Nephron progenitor cell (in vitro differentiated cells): ENCODE data around the gene HEATR9.

Experiments used
- DNase-seq: peaks from one replicate; pipeline ENCODE4 v3.0.0; 2021
- H3K27ac Mint-ChIP-seq: 2 replicates; pipeline ENCODE4 v1.8.0; 2021; ENCODE audit warnings: mild to moderate bottlenecking, moderate library complexity, mixed read lengths
- H3K27me3 Mint-ChIP-seq: 2 replicates; pipeline ENCODE4 v1.8.0; 2021; ENCODE audit warnings: mild to moderate bottlenecking, low read depth, mixed read lengths; ENCODE audit not compliant: poor library complexity
- H3K36me3 Mint-ChIP-seq: 2 replicates; pipeline ENCODE4 v1.8.0; 2021; ENCODE audit warnings: low read depth, mixed read lengths
- H3K4me1 Mint-ChIP-seq: 2 replicates; pipeline ENCODE4 v1.8.0; 2021; ENCODE audit warnings: mixed read lengths
- H3K4me3 Mint-ChIP-seq: 2 replicates; pipeline ENCODE4 v1.8.0; 2021; ENCODE audit warnings: mild to moderate bottlenecking, moderate library complexity, mixed read lengths
- H3K9me3 Mint-ChIP-seq: 2 replicates; pipeline ENCODE4 v1.8.0; 2021; ENCODE audit warnings: mild to moderate bottlenecking, moderate library complexity, mixed read lengths
- TF ChIP-seq, protein P1 (sequence below): fragments of 200-600 bp; sonication (generic); IDR thresholded peaks from 2 replicates; pipeline ENCODE4 v1.5.0; 2021; ENCODE audit warnings: antibody characterized with exemption

The HEATR9 gene

DNA sequence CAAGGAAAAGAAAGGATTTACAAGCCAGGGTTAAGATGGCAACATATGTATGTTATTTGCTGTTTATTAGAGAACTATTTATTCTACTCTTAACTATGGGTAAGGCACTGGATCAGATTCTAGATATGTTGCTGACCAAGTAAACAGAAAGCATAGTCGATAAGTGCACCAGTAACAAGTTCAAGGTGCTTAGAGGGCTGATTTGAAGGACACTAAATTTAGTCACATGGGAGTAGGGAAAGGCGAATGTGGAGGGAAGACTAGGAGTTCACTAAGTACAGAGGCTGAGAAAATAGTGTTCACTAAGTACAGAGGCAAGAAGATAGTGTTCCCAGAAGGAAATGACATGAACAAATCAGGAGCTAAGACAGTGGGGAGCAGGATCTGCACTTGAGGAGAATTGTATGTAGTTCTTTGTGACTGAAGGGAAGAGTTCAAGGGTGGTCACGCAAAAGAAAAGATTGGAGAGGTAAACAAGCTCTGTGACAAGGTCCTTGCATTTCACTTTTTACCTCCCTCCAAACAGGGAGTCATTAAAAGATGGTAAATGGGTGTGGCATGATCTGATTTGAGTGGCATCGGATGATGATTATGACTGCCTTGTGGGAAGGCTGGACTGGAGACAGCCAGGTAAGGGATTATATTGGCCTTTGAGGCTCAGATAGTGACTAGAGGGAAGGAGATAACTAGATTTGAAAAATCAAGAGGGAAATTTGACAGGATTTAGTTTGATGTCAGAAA lies 20.9 kb downstream of the HEATR9 start:
- Mint-ChIP-seq H3K36me3 (peaks cover 58% of the 10 kb centered on the region), H3K27me3 (no peaks in the 10 kb centered on the region), H3K27ac (peak overlapping the region; percentile 57), H3K9me3 (no peaks in the 10 kb centered on the region), H3K4me3 (no peak overlapping the region), H3K4me1 (peaks cover 17% of the 10 kb centered on the region)
- TF ChIP-seq, protein P1, sequence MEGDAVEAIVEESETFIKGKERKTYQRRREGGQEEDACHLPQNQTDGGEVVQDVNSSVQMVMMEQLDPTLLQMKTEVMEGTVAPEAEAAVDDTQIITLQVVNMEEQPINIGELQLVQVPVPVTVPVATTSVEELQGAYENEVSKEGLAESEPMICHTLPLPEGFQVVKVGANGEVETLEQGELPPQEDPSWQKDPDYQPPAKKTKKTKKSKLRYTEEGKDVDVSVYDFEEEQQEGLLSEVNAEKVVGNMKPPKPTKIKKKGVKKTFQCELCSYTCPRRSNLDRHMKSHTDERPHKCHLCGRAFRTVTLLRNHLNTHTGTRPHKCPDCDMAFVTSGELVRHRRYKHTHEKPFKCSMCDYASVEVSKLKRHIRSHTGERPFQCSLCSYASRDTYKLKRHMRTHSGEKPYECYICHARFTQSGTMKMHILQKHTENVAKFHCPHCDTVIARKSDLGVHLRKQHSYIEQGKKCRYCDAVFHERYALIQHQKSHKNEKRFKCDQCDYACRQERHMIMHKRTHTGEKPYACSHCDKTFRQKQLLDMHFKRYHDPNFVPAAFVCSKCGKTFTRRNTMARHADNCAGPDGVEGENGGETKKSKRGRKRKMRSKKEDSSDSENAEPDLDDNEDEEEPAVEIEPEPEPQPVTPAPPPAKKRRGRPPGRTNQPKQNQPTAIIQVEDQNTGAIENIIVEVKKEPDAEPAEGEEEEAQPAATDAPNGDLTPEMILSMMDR, result no peak
- no peak for DNase-seq

DNA sequence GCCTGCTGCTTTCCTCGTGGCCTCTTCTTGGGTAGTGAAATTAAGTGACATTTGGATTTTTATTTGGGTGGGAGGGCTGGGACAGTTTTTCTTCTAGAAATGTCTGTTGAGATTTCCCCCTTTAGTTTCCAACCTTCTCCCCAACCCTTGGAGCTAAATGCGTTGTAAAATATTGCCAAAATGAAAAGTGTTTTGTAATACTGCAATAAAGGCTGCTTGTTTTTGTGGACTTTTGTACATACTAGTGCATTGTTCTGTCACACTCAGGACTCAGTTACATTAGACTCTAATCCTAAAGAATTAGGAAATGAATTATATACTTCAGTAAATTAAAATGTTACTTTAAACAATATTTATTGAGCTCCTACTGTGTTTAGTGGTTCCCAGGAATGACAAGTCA lies 21.7 kb downstream of the HEATR9 start:
- H3K36me3 Mint-ChIP-seq, result peaks cover 63% of the 10 kb centered on the region

DNA sequence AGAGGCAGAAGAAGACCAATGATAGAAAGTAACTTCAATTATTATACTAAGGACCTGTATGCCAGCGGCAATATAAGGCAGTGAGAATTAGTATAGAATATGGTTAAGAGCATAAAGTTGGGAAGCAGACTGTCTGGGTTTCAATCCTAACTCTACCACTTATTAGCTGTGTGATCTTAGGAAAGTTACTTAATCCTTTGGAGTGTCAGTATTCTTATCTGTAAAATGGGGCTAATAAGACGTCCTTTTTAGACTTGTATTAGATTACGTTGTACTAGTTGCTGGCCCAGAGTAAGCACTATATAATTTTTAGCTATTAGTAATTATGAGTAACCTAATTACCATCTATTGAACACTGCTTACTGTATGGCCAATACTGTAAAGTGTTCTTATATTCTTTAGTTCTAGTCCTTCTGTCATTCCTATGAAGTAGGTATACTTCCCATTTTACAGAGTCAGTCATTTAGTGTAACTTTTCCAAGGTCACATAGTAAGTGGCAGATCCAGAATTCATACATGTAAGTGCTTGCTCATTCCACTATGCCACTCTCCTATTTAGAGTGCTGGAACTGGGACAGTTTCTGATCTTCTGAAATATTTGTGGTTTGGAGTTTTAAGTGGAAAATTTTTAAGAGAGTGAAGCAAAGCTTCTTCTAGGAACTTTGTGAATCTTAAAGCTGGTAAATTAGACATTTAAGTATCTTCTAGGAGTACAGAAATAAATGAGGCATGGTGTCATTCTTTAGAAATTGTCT lies 22.5 kb downstream of the HEATR9 start:
- TF ChIP-seq, protein P1, result no peak
- Mint-ChIP-seq H3K4me3 (no peak overlapping the region), H3K9me3 (no peaks in the 10 kb centered on the region), H3K4me1 (peaks cover 7% of the 10 kb centered on the region), H3K27me3 (peaks cover 3% of the 10 kb centered on the region), H3K27ac (no peak overlapping the region), H3K36me3 (peaks cover 67% of the 10 kb centered on the region)
- no peak for DNase-seq

More for the DNA sequence above, 21.7 kb downstream of the HEATR9 start:
- peak overlapping the region; percentile 57 for H3K27ac Mint-ChIP-seq
- H3K27me3 Mint-ChIP-seq, result peaks cover 3% of the 10 kb centered on the region
- DNase-seq, result no peak
- H3K4me1 Mint-ChIP-seq, result peaks cover 11% of the 10 kb centered on the region
- TF ChIP-seq, protein P1, result no peak
- no peak overlapping the region for H3K4me3 Mint-ChIP-seq
- no peaks in the 10 kb centered on the region for H3K9me3 Mint-ChIP-seq

DNA sequence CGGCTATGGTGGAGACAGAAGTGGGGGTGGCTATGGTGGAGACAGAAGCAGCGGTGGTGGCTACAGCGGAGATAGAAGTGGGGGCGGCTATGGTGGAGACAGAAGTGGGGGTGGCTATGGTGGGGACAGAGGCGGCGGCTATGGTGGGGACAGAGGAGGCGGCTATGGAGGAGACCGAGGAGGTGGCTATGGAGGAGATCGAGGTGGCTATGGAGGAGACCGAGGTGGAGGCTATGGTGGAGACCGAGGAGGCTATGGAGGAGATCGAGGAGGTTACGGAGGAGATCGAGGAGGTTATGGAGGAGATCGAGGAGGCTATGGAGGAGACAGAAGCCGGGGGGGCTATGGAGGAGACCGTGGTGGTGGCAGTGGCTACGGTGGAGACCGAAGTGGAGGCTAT lies 24.1 kb downstream of the HEATR9 start:
- peaks cover 2% of the 10 kb centered on the region for H3K4me1 Mint-ChIP-seq
- H3K4me3 Mint-ChIP-seq, result no peak overlapping the region
- no peaks in the 10 kb centered on the region for H3K9me3 Mint-ChIP-seq
- TF ChIP-seq, protein P1, result no peak
- no peak for DNase-seq
- peaks cover 64% of the 10 kb centered on the region for H3K36me3 Mint-ChIP-seq
- no peak overlapping the region for H3K27ac Mint-ChIP-seq
- peaks cover 3% of the 10 kb centered on the region for H3K27me3 Mint-ChIP-seq

DNA sequence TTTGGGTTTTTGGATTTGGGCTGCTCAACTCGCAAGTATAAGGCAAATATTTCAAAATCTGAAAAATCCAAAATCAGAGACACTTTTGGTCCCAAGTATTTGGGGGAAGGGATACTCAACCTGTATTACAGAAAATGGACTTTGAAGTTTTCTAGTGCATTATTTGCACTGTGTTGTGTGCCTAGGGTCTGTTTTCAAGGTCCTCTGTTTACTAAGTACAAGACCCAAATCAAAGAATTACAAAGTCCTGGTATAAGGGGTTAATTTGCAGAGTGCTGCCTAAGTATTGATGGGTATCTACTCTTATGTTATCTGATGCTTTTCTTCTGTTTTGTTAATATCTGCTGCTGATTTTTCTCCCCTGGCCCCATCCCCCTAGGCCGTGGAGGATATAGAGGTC lies 25.0 kb downstream of the HEATR9 start:
- no peaks in the 10 kb centered on the region for H3K4me1 Mint-ChIP-seq

More for the DNA sequence above, 25.0 kb downstream of the HEATR9 start:
- peaks cover 3% of the 10 kb centered on the region for H3K27me3 Mint-ChIP-seq
- TF ChIP-seq, protein P1, result no peak
- no peaks in the 10 kb centered on the region for H3K9me3 Mint-ChIP-seq
- H3K27ac Mint-ChIP-seq, result peak overlapping the region; percentile 60
- peaks cover 63% of the 10 kb centered on the region for H3K36me3 Mint-ChIP-seq
- DNase-seq, result no peak
- no peak overlapping the region for H3K4me3 Mint-ChIP-seq
